PC-9 (cell line): ENCODE data around the gene EPHX1. TPM values are rescaled to one million over a fixed set of nuclear protein-coding genes. Genes with fewer than 3 reads are reported as not detected.

ENCODE experiments used
- BruUV-seq: library from RNA; stranded (reverse); fragments of 400-500 nt; replicated peaks from 2 replicates; lab custom pipeline; 2021; lab: Mats Ljungman, UMichigan
- CTCF ChIA-PET: fragments of 300-600 bp; sonication (Branson Sonifier 250); formaldehyde crosslinking; loops from one replicate; lab custom pipeline; 2022; ENCODE audit warnings: antibody characterized with exemption; lab: Charles Lee
- POLR2A ChIA-PET: fragments of 300-600 bp; sonication (Branson Sonifier 250); formaldehyde crosslinking; loops from one replicate; lab custom pipeline; 2022; ENCODE audit warnings: antibody characterized with exemption; ENCODE audit not compliant: unreplicated experiment; lab: Charles Lee
- DNase-seq, 2 experiments: peaks; one replicate each; pipeline versions ENCODE4 v3.0.0 to v3.0.0-alpha.2; 2015 to 2022; ENCODE audit warnings: mixed read lengths in 1 of 2
- H2AFZ ChIP-seq: fragments of 200-600 bp; sonication (generic); 2 replicates; pipeline ENCODE4 v1.8.1; 2017; ENCODE audit warnings: antibody characterized with exemption
- H3F3A ChIP-seq: fragments of 200-600 bp; sonication (generic); 2 replicates; pipeline ENCODE4 v1.8.1; 2017; ENCODE audit warnings: antibody characterized with exemption, mild to moderate bottlenecking, low read depth; ENCODE audit not compliant: insufficient read depth
- H3K27ac ChIP-seq: fragments of 200-600 bp; sonication (generic); 2 replicates; pipeline ENCODE4 v1.6.1; 2016; ENCODE audit warnings: mixed run types
- H3K27me3 ChIP-seq: fragments of 200-600 bp; sonication (generic); 2 replicates; pipeline ENCODE4 v1.6.1; 2016; ENCODE audit warnings: low read depth, mixed run types; ENCODE audit not compliant: insufficient read depth
- H3K36me3 ChIP-seq: fragments of 200-600 bp; sonication (generic); 2 replicates; pipeline ENCODE4 v1.6.1; 2016; ENCODE audit warnings: low read depth, mixed run types
- H3K4me1 ChIP-seq: fragments of 200-600 bp; sonication (generic); replicated peaks from 2 replicates; pipeline ENCODE4 v1.6.1; 2016; ENCODE audit warnings: mixed run types; ENCODE audit not compliant: insufficient read depth
- H3K4me2 ChIP-seq: fragments of 200-600 bp; sonication (generic); 2 replicates; pipeline ENCODE4 v1.6.1; 2017; ENCODE audit warnings: mixed run types
- H3K4me3 ChIP-seq: fragments of 200-600 bp; sonication (generic); 2 replicates; pipeline ENCODE4 v1.6.1; 2016; ENCODE audit warnings: mixed run types
- H3K79me2 ChIP-seq: fragments of 200-600 bp; sonication (generic); 2 replicates; pipeline ENCODE4 v1.6.1; 2017; ENCODE audit warnings: low read depth, mixed run types
- H3K9me2 ChIP-seq: fragments of 200-600 bp; sonication (generic); 2 replicates; pipeline ENCODE4 v1.8.1; 2017; ENCODE audit warnings: mild to moderate bottlenecking; ENCODE audit not compliant: insufficient read depth
- H3K9me3 ChIP-seq: fragments of 200-600 bp; sonication (generic); 2 replicates; pipeline ENCODE4 v1.8.1; 2016; ENCODE audit warnings: low read depth; ENCODE audit not compliant: insufficient read depth
- H4K20me1 ChIP-seq: fragments of 200-600 bp; sonication (generic); 2 replicates; pipeline ENCODE4 v1.8.1; 2017; ENCODE audit not compliant: insufficient read depth
- CTCF ChIP-seq: fragments of 200-600 bp; sonication (generic); conservative IDR thresholded peaks from 2 replicates; pipeline ENCODE4 v1.6.1; 2017; ENCODE audit warnings: mixed run types, antibody characterized with exemption, mild to moderate bottlenecking, moderate library complexity
- EZH2 ChIP-seq: fragments of 200-600 bp; sonication (generic); IDR thresholded peaks from 2 replicates; pipeline ENCODE4 v1.8.0; 2017; ENCODE audit warnings: antibody characterized with exemption, low read depth
- intact Hi-C: fragments of 100-400 bp; cut with micrococcal nuclease; formaldehyde crosslinking; loops from one replicate; pipeline ENCODE4 v1.10.0; 2022; ENCODE audit not compliant: unreplicated experiment
- total RNA-seq: library from RNA; stranded (reverse); gene quantifications from 2 replicates; pipeline ENCODE4 v1.2.3, GENCODE V29; 2021

EPHX1 gene
- total RNA-seq, 1 experiment from 2014 or later = 313 TPM

DNA sequence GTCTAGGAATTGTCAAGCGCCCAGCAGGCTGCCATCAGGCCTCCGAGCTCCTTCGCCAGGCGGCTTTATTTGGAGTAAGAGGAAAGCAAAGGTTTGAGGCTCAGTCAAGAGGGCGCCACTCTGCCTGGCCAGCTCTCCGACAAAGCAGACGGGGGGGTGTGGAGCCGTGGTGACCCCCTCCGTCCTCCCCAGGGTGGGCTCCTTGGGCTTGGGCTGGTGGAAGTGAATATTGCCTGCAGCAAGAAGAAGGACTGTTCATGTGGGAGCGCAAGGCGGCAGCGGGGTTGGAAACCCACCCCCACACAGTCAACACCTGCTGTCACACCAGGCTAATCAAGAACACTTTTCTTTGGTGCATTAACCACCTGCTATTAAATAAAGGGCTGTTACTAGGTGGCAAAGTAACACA is 14.6 kb downstream of the EPHX1 start:
- peaks cover 70% of the 10 kb centered on the region for H3K79me2 ChIP-seq
- intact Hi-C loops = no loop called here
- H2AFZ ChIP-seq = no peak overlapping the region
- H3K36me3 ChIP-seq = peaks cover 38% of the 10 kb centered on the region
- TF ChIP-seq EZH2 (no peak), CTCF (no peak)
- no TSS peak for BruUV-seq
- DNase-seq = no peak
- no peak overlapping the region for H3K4me3 ChIP-seq
- no peaks in the 10 kb centered on the region; the same call in 1 of the 2 replicates for H3K9me2 ChIP-seq
- no peaks in the 10 kb centered on the region for H3K9me3 ChIP-seq
- H3K27ac ChIP-seq = no peak overlapping the region
- no peaks in the 10 kb centered on the region for H3K27me3 ChIP-seq
- no peak overlapping the region for H3K4me2 ChIP-seq
- H3F3A ChIP-seq = no peaks in the 10 kb centered on the region
- peaks cover 9% of the 10 kb centered on the region; the same call in 1 of the 2 replicates for H4K20me1 ChIP-seq
- 0 out of 2 replicates have a peak, but pooled peaks cover 5% of the 10 kb centered on the region for H3K4me1 ChIP-seq
- ChIA-PET CTCF (no interaction called here), POLR2A (interaction anchor here (0.5 kb wide), 1 partner anchor 11 kb away, joined by 4 read pairs; no protein-coding TSS in a partner anchor)

GRCh38 chr1:225825078-225825477 is 15.2 kb downstream of the EPHX1 start:
- CTCF ChIA-PET = no interaction called here
- no peak overlapping the region for H3K4me2 ChIP-seq
- H3K27ac ChIP-seq = no peak overlapping the region
- intact Hi-C loops = no loop called here
- H3K4me1 ChIP-seq = 0 out of 2 replicates have a peak, but pooled peaks cover 5% of the 10 kb centered on the region
- H3K36me3 ChIP-seq = peaks cover 34% of the 10 kb centered on the region
- BruUV-seq = no TSS peak
- peaks cover 65% of the 10 kb centered on the region for H3K79me2 ChIP-seq
- H3K4me3 ChIP-seq = no peak overlapping the region
- DNase-seq = no peak
- no peaks in the 10 kb centered on the region for H3K9me3 ChIP-seq
- H4K20me1 ChIP-seq = peaks cover 9% of the 10 kb centered on the region; the same call in 1 of the 2 replicates
- TF ChIP-seq CTCF (no peak), EZH2 (no peak)
- H3F3A ChIP-seq = no peaks in the 10 kb centered on the region
- no peak overlapping the region for H2AFZ ChIP-seq
- no peaks in the 10 kb centered on the region; the same call in 1 of the 2 replicates for H3K9me2 ChIP-seq
- POLR2A ChIA-PET = no interaction called here
- H3K27me3 ChIP-seq = no peaks in the 10 kb centered on the region

GRCh38 chr1:225825607-225826007 is 15.7 kb downstream of the EPHX1 start:
- no peak for DNase-seq
- H3K36me3 ChIP-seq = peaks cover 34% of the 10 kb centered on the region
- peaks cover 60% of the 10 kb centered on the region for H3K79me2 ChIP-seq
- 0 out of 2 replicates have a peak, but pooled peaks cover 2% of the 10 kb centered on the region for H3K4me1 ChIP-seq
- BruUV-seq = no TSS peak
- H3K27ac ChIP-seq = no peak overlapping the region
- no peak overlapping the region for H2AFZ ChIP-seq
- no peaks in the 10 kb centered on the region for H3K9me3 ChIP-seq
- H3K9me2 ChIP-seq = no peaks in the 10 kb centered on the region
- no peak overlapping the region for H3K4me3 ChIP-seq
- H3F3A ChIP-seq = peaks cover 3% of the 10 kb centered on the region; the same call in 1 of the 2 replicates
- peaks cover 9% of the 10 kb centered on the region; the same call in 1 of the 2 replicates for H4K20me1 ChIP-seq
- no peaks in the 10 kb centered on the region for H3K27me3 ChIP-seq
- no peak overlapping the region for H3K4me2 ChIP-seq
- intact Hi-C loops = no loop called here
- TF ChIP-seq EZH2 (no peak), CTCF (no peak)
- POLR2A ChIA-PET = no interaction called here
- CTCF ChIA-PET = no interaction called here
